GM19035 (cell line): ENCODE data around the gene RPS6KA3.

ENCODE experiments used
- ATAC-seq: cut with Tn5 transposase; IDR thresholded peaks from one replicate; pipeline ENCODE4 v1.9.1; 2021; ENCODE audit not compliant: unreplicated experiment

RPS6KA3 gene

GRCh38 chrX:20111271-20111670 is 155.4 kb downstream of the RPS6KA3 start:
- ATAC-seq: no peak

GRCh38 chrX:20101934-20102581 is 164.7 kb downstream of the RPS6KA3 start:
- no peak for ATAC-seq
